ENCODE results near the gene ACKR3. TPM values are rescaled to one million over a fixed set of nuclear protein-coding genes. Genes with fewer than 3 reads are reported as not detected.

ACKR3 gene
- total RNA-seq, 1 experiment from 2014 or later = not detected

DNA sequence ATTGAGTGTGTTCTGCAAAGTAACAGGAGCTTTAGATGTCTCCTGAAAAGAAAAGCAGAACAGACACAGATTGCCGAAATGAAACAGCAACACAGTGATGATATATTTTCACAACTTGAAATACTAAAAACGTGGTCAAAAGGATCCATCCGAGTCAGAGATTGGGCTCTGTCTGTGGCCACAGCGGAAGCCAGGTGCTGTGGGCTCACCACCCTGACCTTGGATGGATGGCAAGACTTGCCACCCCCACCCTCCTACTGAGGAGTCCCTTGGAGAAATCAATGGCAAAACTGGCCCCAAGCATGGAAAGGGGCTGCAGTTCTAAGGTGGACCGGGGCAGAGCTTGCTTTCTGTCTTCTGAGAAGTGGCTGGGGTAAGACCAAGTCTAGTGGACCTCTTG lies 31.4 kb upstream of the ACKR3 start:
- no peaks in the 10 kb centered on the region; the same call in 1 of the 2 replicates for H3K36me3 ChIP-seq (ENCODE audit: control insufficient read depth, insufficient read depth, low read length)
- no peak for ATAC-seq
- TF ChIP-seq POLR2AphosphoS5 (IDR thresholded peaks at IDR 0.05; ENCODE audit: low read depth, low read length) = no peak
- no peak for TF ChIP-seq SIN3A (IDR thresholded peaks at IDR 0.05; ENCODE audit: borderline replicate concordance, insufficient read depth, low read depth, low read length)
- TF ChIP-seq, protein P1, sequence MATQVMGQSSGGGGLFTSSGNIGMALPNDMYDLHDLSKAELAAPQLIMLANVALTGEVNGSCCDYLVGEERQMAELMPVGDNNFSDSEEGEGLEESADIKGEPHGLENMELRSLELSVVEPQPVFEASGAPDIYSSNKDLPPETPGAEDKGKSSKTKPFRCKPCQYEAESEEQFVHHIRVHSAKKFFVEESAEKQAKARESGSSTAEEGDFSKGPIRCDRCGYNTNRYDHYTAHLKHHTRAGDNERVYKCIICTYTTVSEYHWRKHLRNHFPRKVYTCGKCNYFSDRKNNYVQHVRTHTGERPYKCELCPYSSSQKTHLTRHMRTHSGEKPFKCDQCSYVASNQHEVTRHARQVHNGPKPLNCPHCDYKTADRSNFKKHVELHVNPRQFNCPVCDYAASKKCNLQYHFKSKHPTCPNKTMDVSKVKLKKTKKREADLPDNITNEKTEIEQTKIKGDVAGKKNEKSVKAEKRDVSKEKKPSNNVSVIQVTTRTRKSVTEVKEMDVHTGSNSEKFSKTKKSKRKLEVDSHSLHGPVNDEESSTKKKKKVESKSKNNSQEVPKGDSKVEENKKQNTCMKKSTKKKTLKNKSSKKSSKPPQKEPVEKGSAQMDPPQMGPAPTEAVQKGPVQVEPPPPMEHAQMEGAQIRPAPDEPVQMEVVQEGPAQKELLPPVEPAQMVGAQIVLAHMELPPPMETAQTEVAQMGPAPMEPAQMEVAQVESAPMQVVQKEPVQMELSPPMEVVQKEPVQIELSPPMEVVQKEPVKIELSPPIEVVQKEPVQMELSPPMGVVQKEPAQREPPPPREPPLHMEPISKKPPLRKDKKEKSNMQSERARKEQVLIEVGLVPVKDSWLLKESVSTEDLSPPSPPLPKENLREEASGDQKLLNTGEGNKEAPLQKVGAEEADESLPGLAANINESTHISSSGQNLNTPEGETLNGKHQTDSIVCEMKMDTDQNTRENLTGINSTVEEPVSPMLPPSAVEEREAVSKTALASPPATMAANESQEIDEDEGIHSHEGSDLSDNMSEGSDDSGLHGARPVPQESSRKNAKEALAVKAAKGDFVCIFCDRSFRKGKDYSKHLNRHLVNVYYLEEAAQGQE (IDR thresholded peaks at IDR 0.05; ENCODE audit: insufficient read depth in 1 of 2, low read depth in 2 of 2, low read length in 1 of 2) = no peak
- TF ChIP-seq TCF7L2 (IDR thresholded peaks at IDR 0.05; ENCODE audit: low read depth, low read length) = no peak
- TF ChIP-seq CTCF (IDR thresholded peaks at IDR 0.05) = no peak
- H3K27me3 ChIP-seq (ENCODE audit: control insufficient read depth, insufficient read depth, low read length) = peaks cover 3% of the 10 kb centered on the region
- in situ Hi-C loops (cut with HindIII; ENCODE audit: low pct_unique_long_range_greater_than_20kb, low sequenced_read_pairs) = no loop called here
- POLR2A ChIA-PET = no interaction called here
- no peak overlapping the region for H3K4me3 ChIP-seq (ENCODE audit: low read depth in 2 of 2, low read length in 2 of 2)
- H3K27ac ChIP-seq (ENCODE audit: low read length) = no peak overlapping the region
- no TSS peak for BruUV-seq (replicated peaks)
- H3K4me1 ChIP-seq (ENCODE audit: control insufficient read depth, insufficient read depth, low read length) = no peaks in the 10 kb centered on the region
- intact Hi-C loops (cut with micrococcal nuclease; ENCODE audit: unreplicated experiment) = loop anchor here (2.0 kb wide), 1 partner anchor 17 kb away; no protein-coding TSS in a partner anchor
- DNase-seq (ENCODE audit: low read depth, low spot score) = no peak
- H3K9me3 ChIP-seq (ENCODE audit: control insufficient read depth, insufficient read depth, low read depth, low read length) = no peaks in the 10 kb centered on the region
- CTCF ChIA-PET = interaction anchor here (0.6 kb wide), 1 partner anchor 185 kb away, joined by 4 read pairs; no protein-coding TSS in a partner anchor

GRCh38 chr2:236541008-236541562 lies 28.5 kb upstream of the ACKR3 start:
- CTCF ChIA-PET = no interaction called here
- POLR2A ChIA-PET = no interaction called here
- no peaks in the 10 kb centered on the region for H3K4me1 ChIP-seq (ENCODE audit: control insufficient read depth, insufficient read depth, low read length)
- H3K36me3 ChIP-seq (ENCODE audit: control insufficient read depth, insufficient read depth, low read length) = no peaks in the 10 kb centered on the region; the same call in 1 of the 2 replicates
- BruUV-seq (replicated peaks) = no TSS peak
- no peak overlapping the region for H3K27ac ChIP-seq (ENCODE audit: low read length)
- H3K9me3 ChIP-seq (ENCODE audit: control insufficient read depth, insufficient read depth, low read depth, low read length) = no peaks in the 10 kb centered on the region
- in situ Hi-C loops (cut with HindIII; ENCODE audit: low pct_unique_long_range_greater_than_20kb, low sequenced_read_pairs) = no loop called here
- H3K27me3 ChIP-seq (ENCODE audit: control insufficient read depth, insufficient read depth, low read length) = peaks cover 3% of the 10 kb centered on the region
- intact Hi-C loops (cut with micrococcal nuclease; ENCODE audit: unreplicated experiment) = no loop called here
- DNase-seq (ENCODE audit: low read depth, low spot score) = no peak
- H3K4me3 ChIP-seq (ENCODE audit: low read depth in 2 of 2, low read length in 2 of 2) = no peak overlapping the region
- no peak for ATAC-seq
- TF ChIP-seq POLR2AphosphoS5 (IDR thresholded peaks at IDR 0.05; ENCODE audit: low read depth, low read length) = no peak
- TF ChIP-seq, protein P1 (IDR thresholded peaks at IDR 0.05; ENCODE audit: insufficient read depth in 1 of 2, low read depth in 2 of 2, low read length in 1 of 2) = no peak
- TF ChIP-seq CTCF (IDR thresholded peaks at IDR 0.05) = no peak
